NCI-H1092 treated with DMSO at 0.1 percent for 48 hours (cell line): ENCODE results near the gene NOTCH1.
"Not testable (repeated sequence)": the region's sequence is repeated elsewhere in the genome, so short reads cannot be mapped to it uniquely, and the experiment has no call there.

Experiments
- DNase-seq: peaks from one replicate; lab custom pipeline; 2025; lab: John Stamatoyannopoulos, UW

NOTCH1 gene

GRCh38 chr9:136564379-136564988, 18.6 kb upstream of the NOTCH1 start:
- no peak for DNase-seq

- DNase-seq, result no peak
These were observed 17.9 kb upstream of the NOTCH1 start for GRCh38 chr9:136563646-136564325.

- DNase-seq, result no peak
These were observed 17.1 kb upstream of the NOTCH1 start for GRCh38 chr9:136562746-136563495.

GRCh38 chr9:136561779-136562178, 15.9 kb upstream of the NOTCH1 start:
- DNase-seq, result no peak

GRCh38 chr9:136560586-136560985, 14.7 kb upstream of the NOTCH1 start:
- DNase-seq, result no peak

- not testable (repeated sequence) for DNase-seq
These were observed 13.5 kb upstream of the NOTCH1 start for GRCh38 chr9:136559371-136559770.

GRCh38 chr9:136558846-136559245, 13.0 kb upstream of the NOTCH1 start:
- DNase-seq, result not testable (repeated sequence)

- DNase-seq, result no peak
These were observed 12.5 kb upstream of the NOTCH1 start for GRCh38 chr9:136558373-136558772.

GRCh38 chr9:136557036-136557435, 11.2 kb upstream of the NOTCH1 start:
- DNase-seq, result no peak

GRCh38 chr9:136556166-136556565, 10.3 kb upstream of the NOTCH1 start:
- no peak for DNase-seq

GRCh38 chr9:136554870-136555269, 9.0 kb upstream of the NOTCH1 start:
- DNase-seq, result peak; percentile 22

- no peak for DNase-seq
These were observed 7.7 kb upstream of the NOTCH1 start for GRCh38 chr9:136553581-136553980.

GRCh38 chr9:136552117-136552703, 6.4 kb upstream of the NOTCH1 start:
- no peak for DNase-seq

- no peak for DNase-seq
These were observed 5.7 kb upstream of the NOTCH1 start for GRCh38 chr9:136551401-136552116.

GRCh38 chr9:136550439-136551289, 4.8 kb upstream of the NOTCH1 start:
- no peak for DNase-seq

- DNase-seq, result no peak
These were observed 3.4 kb upstream of the NOTCH1 start for GRCh38 chr9:136549010-136549980.

GRCh38 chr9:136547508-136548215, 1.8 kb upstream of the NOTCH1 start:
- DNase-seq, result no peak

GRCh38 chr9:136546697-136547501, 1.1 kb upstream of the NOTCH1 start:
- DNase-seq, result no peak

- no peak for DNase-seq
These were observed 220 bp downstream of the NOTCH1 start for GRCh38 chr9:136545692-136545964.
